ENCODE data around the gene NARF.

The NARF gene

GRCh38 chr17:82524540-82524939, 66.0 kb downstream of the NARF start:
- no peak for TF ChIP-seq CTCF (IDR thresholded peaks at IDR 0.05; ENCODE audit: low read depth, low read length)
- no peak overlapping the region for H3K27ac ChIP-seq
- H3K9me3 ChIP-seq (ENCODE audit: severe bottlenecking), result no peaks in the 10 kb centered on the region
- DNase-seq, result no peak
- H3K36me3 ChIP-seq, result peaks cover 39% of the 10 kb centered on the region
- H3K27me3 ChIP-seq (ENCODE audit: insufficient read depth, low read depth, severe bottlenecking), result no peaks in the 10 kb centered on the region
- no peak overlapping the region for H3K4me3 ChIP-seq (ENCODE audit: low read depth, low read length)

- TF ChIP-seq CTCF (IDR thresholded peaks at IDR 0.05; ENCODE audit: low read depth, low read length), result no peak
- H3K9me3 ChIP-seq (ENCODE audit: severe bottlenecking), result no peaks in the 10 kb centered on the region
- H3K36me3 ChIP-seq, result peaks cover 39% of the 10 kb centered on the region
- H3K4me3 ChIP-seq (ENCODE audit: low read depth, low read length), result no peak overlapping the region
- no peaks in the 10 kb centered on the region for H3K27me3 ChIP-seq (ENCODE audit: insufficient read depth, low read depth, severe bottlenecking)
- H3K27ac ChIP-seq, result no peak overlapping the region
- no peak for DNase-seq
Observed at GRCh38 chr17:82525712-82526111, 67.2 kb downstream of the NARF start.

- Histone ChIP-seq H3K9me3 (ENCODE audit: severe bottlenecking) (no peaks in the 10 kb centered on the region), H3K27me3 (ENCODE audit: insufficient read depth, low read depth, severe bottlenecking) (no peaks in the 10 kb centered on the region), H3K4me3 (ENCODE audit: low read depth, low read length) (no peak overlapping the region), H3K27ac (no peak overlapping the region), H3K36me3 (peaks cover 41% of the 10 kb centered on the region)
- no peak for TF ChIP-seq CTCF (IDR thresholded peaks at IDR 0.05; ENCODE audit: low read depth, low read length)
- no peak for DNase-seq
Observed at GRCh38 chr17:82527898-82528297, 69.4 kb downstream of the NARF start.

GRCh38 chr17:82528484-82529265, 70.1 kb downstream of the NARF start:
- H3K4me3 ChIP-seq (ENCODE audit: low read depth, low read length), result no peak overlapping the region
- peak; percentile 45 for TF ChIP-seq CTCF (IDR thresholded peaks at IDR 0.05; ENCODE audit: low read depth, low read length)
- no peaks in the 10 kb centered on the region for H3K27me3 ChIP-seq (ENCODE audit: insufficient read depth, low read depth, severe bottlenecking)
- no peaks in the 10 kb centered on the region for H3K9me3 ChIP-seq (ENCODE audit: severe bottlenecking)
- DNase-seq, result peak; percentile 26
- H3K27ac ChIP-seq, result no peak overlapping the region
- peaks cover 34% of the 10 kb centered on the region for H3K36me3 ChIP-seq

GRCh38 chr17:82529914-82530300, 71.4 kb downstream of the NARF start:
- Histone ChIP-seq H3K36me3 (peaks cover 34% of the 10 kb centered on the region), H3K27ac (no peak overlapping the region), H3K9me3 (ENCODE audit: severe bottlenecking) (no peaks in the 10 kb centered on the region), H3K27me3 (ENCODE audit: insufficient read depth, low read depth, severe bottlenecking) (no peaks in the 10 kb centered on the region), H3K4me3 (ENCODE audit: low read depth, low read length) (no peak overlapping the region)
- no peak for TF ChIP-seq CTCF (IDR thresholded peaks at IDR 0.05; ENCODE audit: low read depth, low read length)
- no peak for DNase-seq

- no peak for TF ChIP-seq CTCF (IDR thresholded peaks at IDR 0.05; ENCODE audit: low read depth, low read length)
- no peak for DNase-seq
- Histone ChIP-seq H3K27me3 (ENCODE audit: insufficient read depth, low read depth, severe bottlenecking) (no peaks in the 10 kb centered on the region), H3K36me3 (peaks cover 40% of the 10 kb centered on the region), H3K9me3 (ENCODE audit: severe bottlenecking) (no peaks in the 10 kb centered on the region), H3K4me3 (ENCODE audit: low read depth, low read length) (no peak overlapping the region), H3K27ac (no peak overlapping the region)
Observed at GRCh38 chr17:82531431-82531881, 72.9 kb downstream of the NARF start.
